ENCODE results near the gene CLSTN1.

DNA sequence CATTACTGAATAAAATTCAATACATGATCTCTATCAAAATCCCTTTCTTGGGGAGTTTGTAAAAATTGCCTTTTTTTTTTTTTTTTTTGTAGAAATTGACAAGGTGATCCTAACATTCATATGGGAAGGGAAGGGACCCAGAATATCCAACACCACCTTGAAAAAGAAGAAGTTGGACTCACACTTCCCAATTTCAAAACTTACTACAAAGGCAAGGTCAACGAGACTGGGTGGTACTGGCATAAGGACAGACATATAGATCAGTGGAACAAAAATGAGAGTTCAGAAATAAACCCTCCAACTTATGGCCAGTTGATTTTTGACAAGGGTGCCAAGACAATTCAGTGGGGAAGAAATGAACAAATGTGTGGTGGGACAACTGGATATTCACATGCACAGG, 31.4 kb upstream of the CLSTN1 start:
- TF ChIP-seq EZH2 (IDR thresholded peaks at IDR 0.05; ENCODE audit: insufficient read depth, poor library complexity, severe bottlenecking) (no peak), EZH2phosphoT487 (IDR thresholded peaks at IDR 0.05; ENCODE audit: insufficient read depth, low read depth) (no peak)
